ENCODE measurements around the gene GADD45A.
"Not testable (repeated sequence)": the region's sequence is repeated elsewhere in the genome, so short reads cannot be mapped to it uniquely, and the experiment has no call there.

The GADD45A gene

GRCh38 chr1:67652800-67653199 lies 32.2 kb upstream of the GADD45A start:
- TF ChIP-seq CTCF (IDR thresholded peaks at IDR 0.05; ENCODE audit: low read depth, low read length), result no peak
- no peak overlapping the region for H3K4me3 ChIP-seq (ENCODE audit: low read depth, low read length)

- no peak for TF ChIP-seq CTCF (IDR thresholded peaks at IDR 0.05; ENCODE audit: low read depth, low read length)
- H3K4me3 ChIP-seq (ENCODE audit: low read depth, low read length), result no peak overlapping the region
These were observed 31.7 kb upstream of the GADD45A start for GRCh38 chr1:67653304-67653703.

GRCh38 chr1:67655581-67655980 lies 29.4 kb upstream of the GADD45A start:
- H3K4me3 ChIP-seq (ENCODE audit: low read depth, low read length), result no peak overlapping the region
- no peak for TF ChIP-seq CTCF (IDR thresholded peaks at IDR 0.05; ENCODE audit: low read depth, low read length)

GRCh38 chr1:67657152-67657551 lies 27.8 kb upstream of the GADD45A start:
- H3K4me3 ChIP-seq (ENCODE audit: low read depth, low read length), result not testable (repeated sequence)

GRCh38 chr1:67659229-67659628 lies 25.8 kb upstream of the GADD45A start:
- H3K4me3 ChIP-seq (ENCODE audit: low read depth, low read length), result no peak overlapping the region
- TF ChIP-seq CTCF (IDR thresholded peaks at IDR 0.05; ENCODE audit: low read depth, low read length), result no peak

GRCh38 chr1:67662884-67663283 lies 22.1 kb upstream of the GADD45A start:
- TF ChIP-seq CTCF (IDR thresholded peaks at IDR 0.05; ENCODE audit: low read depth, low read length), result no peak
- H3K4me3 ChIP-seq (ENCODE audit: low read depth, low read length), result no peak overlapping the region

- H3K4me3 ChIP-seq (ENCODE audit: low read depth, low read length), result no peak overlapping the region
- no peak for TF ChIP-seq CTCF (IDR thresholded peaks at IDR 0.05; ENCODE audit: low read depth, low read length)
These were observed 21.0 kb upstream of the GADD45A start for GRCh38 chr1:67664048-67664447.

- H3K4me3 ChIP-seq (ENCODE audit: low read depth, low read length), result not testable (repeated sequence)
These were observed 19.7 kb upstream of the GADD45A start for GRCh38 chr1:67665307-67665706.

GRCh38 chr1:67666636-67667035 lies 18.4 kb upstream of the GADD45A start:
- no peak overlapping the region for H3K4me3 ChIP-seq (ENCODE audit: low read depth, low read length)
- TF ChIP-seq CTCF (IDR thresholded peaks at IDR 0.05; ENCODE audit: low read depth, low read length), result no peak

Data from WI38 (cell line).